ENCODE measurements around the gene MOB2.

The MOB2 gene

DNA sequence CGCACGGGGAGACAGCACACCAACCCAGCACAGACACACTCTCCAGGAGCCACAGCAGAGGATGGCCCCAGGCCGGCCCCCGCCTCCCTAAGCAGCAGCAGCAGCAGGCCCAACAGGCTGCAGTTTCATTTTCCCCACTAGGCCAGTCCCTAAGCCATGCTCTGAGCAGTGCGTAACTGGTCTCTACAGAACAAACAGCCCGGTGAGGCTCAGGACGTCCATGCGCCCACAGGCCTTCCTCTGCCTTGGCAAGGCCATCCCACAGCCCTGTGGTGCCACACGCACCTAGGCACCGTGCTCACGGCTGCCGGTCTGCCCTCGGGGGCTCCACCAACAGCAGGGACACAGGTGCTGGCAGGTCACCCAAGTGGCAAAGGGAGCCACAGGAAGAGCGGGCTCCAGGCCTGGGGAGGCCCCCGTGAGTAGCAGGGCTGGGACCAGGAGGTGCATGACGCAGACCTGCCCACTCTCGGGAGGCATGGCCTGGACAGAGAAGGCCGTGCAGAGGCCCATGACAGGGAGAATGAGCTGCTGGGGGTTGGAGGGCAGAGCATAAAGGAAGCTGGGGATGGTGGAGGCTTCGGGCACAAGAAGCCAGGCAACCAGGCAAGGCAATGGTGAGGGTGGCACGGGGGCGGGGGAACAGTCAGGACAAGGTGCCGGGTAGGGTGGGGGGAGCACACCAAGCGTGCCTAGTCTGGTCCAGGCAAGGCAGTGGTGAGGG, 1.4 kb upstream of the MOB2 start:
- no peak for DNase-seq

DNA sequence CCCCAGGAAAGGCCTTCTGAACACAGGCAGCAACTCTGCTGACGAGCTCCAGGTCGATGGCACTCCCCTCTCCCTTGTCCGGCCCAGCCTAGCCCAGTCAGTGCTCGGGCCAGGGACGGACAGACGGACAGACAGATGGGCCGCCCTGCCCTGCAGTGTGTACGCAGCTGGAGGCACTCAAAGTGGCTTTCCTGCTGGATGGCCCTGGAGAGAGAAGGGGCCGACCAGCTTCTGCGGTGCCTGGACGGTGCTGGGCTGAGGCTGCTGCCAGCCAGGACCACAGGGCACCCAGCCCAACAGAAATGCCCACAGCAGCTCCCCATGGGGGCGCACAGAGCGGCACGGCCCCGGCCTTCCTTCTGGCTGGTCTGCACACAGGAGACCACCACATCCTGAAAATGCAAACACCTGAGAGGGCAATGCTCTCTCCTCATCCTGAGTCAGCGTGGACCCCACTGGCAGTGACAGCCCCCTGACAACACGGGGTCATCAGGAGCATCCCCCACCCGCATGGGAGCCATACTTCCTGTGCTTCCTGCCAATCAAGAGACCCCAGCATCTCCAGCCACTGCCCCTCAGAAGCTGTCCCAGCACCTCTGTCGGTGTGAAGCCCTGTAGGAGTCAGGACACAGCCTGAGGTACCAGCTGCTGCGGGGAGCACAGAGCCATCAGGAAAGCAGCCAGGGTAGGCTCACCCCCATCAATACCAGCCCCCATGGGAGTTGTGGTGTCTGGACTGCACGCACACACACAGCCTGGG, 692 bp upstream of the MOB2 start:
- DNase-seq: no peak

DNA sequence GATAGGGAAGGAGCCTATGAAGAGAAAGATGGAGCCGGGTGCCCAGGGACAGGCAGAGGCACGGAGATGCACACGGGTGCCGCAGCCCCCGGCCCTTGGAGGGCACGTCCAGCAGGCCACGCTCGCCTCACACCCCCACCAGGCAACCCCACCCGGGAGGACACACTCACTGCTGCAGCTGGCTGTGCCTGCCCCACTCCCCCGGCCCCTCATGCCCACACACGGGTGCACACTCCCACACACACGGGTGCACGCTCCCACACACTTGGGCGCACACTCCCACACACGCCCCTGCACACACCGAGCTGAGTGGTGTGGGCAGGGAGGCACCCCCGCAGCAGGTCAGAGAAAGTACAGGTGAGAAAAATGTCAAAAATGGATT, 1.1 kb downstream of the MOB2 start:
- peak in 1 of 56 donors; percentile 60 for DNase-seq

DNA sequence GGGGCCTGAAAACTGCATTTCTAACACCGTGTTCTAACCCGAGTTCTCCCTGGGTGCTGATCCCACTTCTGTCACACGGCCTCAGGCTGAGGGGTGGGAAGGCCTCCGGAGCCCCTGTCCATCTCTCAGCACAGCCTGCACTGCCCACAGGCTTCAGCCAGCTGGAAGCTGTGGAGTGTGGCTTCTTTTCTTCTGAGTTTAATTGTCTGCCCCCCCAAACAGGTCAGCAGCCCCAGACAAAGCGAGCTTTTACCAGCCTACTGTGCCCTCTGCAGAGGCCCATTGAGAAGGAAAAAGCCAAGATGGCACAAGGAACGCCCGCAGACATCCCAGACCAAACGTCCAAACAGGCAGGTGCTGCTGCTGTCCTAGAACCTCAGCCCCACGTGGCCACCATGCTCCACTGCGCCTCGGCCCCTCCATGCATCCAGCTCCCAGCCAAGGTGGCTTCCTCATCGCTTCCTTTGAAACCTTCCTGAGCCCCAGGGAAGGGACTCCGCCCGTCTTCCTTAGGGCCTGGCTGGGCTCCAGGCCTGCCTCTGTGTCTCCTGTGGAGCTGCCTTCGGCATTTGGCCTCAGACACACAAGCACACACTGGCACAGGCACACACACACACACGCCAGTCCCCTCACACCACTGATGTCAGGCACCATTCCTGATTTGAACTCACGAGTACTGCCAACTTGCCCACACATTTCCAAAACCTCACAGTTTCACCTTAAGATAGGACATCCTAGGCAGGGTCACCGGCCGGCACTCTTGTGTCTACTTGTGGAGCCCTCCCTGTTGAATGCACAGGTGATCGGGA, 1.7 kb downstream of the MOB2 start:
- peak in 1 of 56 donors; percentile 24 for DNase-seq

DNA sequence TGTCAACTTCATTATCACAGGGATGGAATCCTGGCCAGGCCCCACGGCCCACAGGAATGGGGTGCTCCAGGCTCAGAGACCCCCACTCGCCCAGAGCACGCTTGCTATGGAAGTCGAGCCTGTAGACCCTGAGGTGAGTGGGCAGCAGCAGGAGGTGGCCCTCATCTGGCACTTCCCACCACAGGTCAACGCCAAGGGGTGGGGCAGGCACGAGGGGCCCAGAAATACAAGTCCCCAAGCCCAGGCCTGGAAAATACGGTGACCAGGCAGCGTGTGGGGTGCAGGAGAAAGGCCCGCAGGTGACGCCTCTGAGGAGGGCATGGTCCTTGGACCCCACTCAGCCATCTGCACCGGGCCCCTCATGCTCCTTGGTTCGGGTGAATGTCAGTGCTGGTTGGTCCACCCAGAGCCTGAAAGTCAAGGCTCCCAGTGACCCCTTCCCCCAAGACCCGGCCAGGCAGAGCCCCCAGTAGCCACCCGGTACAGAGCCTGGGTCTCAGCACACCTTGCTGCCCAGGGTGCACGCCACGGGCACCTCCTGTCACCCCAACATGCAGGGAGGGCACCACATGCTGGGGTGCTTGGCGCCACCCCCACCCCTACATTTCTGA, 2.4 kb downstream of the MOB2 start:
- DNase-seq: no peak

DNA sequence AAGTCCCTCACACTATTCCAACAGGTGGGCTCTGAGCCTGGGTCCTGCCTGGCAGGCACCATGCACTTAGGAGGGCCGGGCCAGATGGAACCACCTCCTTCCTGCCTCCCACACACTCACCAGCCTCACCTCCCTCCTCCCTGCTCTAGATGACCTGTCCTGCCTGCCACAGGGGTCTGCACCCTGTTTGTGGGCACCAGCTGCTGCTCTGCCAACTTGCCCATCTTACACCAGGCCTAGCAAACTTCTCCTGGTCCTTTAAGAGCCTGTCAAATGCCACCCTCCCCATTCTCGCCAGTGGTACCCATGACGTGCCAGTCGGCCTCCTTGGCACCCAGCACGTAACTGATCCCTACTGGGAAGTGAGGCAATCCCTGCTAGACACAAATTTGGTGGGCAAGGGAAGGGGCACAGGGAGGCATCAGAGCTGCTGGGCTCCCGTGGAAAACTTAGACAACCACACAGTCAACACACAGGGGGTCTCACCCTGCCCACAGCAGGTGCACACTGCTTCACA, 3.1 kb downstream of the MOB2 start:
- DNase-seq: no peak

DNA sequence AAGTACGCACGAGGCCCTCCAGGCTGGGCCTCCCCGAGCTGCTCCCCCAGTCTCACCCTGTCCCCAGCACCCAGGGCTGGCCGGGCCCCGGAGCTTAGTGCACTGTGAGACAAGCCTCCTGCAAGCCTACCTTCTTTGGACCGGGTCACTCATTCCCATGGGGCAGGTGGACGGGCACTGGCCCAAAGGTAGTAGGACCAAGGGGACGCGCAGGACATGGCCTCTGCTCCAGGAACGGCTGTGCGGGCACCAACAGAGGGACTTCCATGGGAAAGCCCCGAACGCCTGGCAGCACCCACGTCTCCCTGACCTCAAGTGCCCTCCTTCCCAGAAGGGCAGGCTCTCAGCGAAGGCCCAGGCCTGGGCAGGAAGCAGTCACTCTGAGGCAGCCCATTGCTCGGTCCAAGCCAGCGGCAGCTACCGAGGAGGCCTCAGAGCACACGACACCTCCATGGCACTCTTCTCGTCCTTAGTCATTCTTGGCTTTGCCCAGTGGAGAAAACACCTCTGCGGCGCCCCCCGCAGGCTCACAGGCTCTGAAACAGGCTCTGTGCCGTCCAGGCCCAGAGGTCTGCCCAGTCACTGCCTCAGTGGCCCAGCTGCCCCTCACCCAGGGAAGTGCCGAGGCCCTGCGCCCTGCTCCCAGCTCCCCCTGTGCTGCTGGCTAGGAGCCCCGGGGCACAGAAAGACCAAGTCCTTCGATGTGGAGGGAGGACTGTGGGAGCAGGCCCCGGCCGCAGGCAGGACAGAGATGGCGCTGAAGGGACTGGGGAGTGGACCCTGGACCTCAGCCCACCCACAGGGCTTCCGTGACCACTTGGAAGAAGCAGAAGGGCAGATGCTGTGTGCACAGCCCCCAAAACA, 3.8 kb downstream of the MOB2 start:
- DNase-seq: no peak

DNA sequence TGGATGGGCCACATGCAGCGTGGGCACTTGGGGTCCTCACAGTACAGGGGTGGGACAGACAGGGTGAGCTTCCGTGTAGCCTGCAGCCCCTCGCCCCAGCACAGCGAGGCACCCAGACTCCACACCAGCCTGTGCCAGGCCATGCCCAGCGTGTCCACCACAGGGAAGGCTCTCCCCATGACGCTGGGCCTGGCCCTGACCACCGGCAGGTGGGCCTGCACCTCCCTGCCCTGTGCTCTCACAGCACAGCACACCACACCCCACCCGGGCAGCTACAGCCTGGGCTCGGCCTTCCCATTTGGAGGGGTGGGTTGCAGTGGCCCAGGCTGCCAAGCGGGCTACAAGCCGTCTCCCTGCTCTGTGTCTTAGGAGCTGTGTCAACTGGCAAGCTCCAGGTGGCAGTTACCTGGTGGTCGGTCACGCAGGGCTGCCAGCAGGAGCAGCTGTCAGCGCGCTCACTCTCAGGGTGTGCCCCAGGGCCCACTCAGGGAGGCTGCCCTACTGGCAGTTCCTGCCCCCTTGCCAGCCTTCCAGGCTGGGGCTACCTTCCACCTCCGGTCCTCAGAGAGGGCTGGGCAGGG, 4.6 kb downstream of the MOB2 start:
- no peak for DNase-seq

DNA sequence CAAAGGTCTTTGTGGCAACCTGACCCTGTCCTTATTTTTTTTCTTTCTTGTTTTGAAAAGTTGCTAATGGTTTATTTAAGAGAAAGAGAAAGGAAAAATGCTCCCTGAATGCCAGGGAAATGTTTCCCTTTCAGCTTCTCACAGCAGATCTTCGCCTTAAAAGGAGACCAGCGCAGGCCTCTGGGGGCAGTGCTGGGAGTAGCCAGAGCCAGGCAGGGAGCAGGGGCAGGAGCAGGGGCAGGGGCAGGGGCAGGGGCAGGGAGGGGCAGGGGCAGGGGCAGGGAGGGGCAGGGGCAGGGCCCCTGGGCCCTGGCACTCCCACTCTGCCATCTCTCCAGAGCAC, 5.1 kb downstream of the MOB2 start:
- no peak for DNase-seq

DNA sequence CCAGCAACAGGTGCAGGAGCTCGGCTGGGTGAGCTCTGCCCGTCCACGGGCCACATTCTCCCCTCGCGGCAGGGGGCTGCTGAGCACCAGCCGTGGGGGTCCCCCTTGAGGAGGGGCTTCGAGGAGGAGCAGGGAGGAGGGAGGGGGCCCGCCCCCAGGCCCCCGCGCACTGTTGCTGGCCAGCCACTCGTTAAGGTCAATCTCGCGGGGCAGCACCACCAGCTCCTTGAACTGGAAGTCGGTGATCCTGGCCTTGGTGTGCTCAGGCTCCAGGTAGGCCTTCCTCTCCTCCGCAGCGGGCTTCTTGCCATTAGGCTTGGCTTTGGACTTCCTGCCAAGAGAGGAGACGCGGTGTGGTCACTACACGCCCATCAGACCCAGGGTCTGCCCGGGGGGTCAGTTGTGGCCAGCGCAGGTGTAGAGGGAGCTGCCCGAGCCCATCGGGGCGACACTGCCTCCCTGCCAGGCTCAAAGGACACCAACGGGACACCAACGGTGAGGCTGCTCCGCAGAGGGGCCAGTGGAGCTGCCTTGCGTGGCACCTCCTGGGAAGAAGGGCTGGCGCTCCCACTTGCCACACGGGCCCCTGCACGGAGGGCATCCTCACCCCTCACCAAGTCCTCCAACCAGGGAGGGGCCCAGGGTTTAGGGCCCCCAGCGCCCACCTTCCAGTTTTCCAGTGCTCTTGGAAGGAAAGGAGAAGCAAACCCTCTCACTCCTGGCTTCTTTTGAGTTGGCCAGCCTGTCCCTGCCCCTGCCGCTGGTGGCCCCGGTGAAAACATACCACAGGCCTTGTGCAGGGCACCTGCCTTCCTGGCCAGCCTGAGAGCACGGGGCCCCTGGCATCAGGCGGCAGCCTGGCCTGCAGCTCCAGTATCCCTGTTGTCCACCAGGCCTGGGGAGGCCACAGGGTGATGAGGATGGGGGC, 5.8 kb downstream of the MOB2 start:
- DNase-seq: no peak

DNA sequence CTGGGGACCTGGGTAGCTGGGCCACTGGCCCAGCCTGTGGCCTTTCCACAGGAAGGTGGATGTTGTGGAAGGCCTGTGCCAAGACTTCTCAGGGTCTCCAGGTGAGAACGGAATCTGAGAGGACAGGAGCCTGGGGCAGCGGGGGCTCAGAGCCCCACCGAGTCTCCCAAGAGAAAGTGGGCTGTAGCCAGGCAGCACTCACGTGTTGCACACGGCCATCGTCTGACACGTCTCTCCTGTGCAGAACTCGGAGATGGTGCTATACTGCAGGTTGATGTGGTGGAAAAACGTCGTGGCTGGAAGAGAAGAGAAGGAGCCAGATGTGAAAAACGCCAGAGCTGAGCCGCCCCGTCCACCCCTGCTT, 6.4 kb downstream of the MOB2 start:
- DNase-seq: no peak

DNA sequence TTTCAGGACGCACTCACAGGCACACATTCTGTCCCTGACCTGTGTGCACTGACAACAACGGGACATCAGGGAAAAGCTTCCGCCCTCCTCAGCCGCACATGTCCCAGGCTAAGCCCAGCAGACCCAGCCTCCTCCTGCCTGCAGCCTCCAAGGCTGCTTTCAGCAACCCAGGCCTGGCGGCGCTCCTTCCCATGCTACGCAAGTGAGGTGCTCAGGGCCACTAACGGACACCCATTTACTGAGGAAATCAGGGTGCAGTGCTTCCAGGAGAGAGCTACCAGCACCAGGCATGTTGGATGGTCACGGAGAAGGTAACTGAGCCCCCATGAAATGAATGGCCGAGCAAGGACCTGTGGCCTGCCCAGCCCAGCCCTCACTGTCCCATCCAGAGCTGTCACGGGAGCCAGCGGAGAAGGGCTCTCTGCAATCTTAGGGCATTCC, 6.9 kb downstream of the MOB2 start:
- no peak for DNase-seq

DNA sequence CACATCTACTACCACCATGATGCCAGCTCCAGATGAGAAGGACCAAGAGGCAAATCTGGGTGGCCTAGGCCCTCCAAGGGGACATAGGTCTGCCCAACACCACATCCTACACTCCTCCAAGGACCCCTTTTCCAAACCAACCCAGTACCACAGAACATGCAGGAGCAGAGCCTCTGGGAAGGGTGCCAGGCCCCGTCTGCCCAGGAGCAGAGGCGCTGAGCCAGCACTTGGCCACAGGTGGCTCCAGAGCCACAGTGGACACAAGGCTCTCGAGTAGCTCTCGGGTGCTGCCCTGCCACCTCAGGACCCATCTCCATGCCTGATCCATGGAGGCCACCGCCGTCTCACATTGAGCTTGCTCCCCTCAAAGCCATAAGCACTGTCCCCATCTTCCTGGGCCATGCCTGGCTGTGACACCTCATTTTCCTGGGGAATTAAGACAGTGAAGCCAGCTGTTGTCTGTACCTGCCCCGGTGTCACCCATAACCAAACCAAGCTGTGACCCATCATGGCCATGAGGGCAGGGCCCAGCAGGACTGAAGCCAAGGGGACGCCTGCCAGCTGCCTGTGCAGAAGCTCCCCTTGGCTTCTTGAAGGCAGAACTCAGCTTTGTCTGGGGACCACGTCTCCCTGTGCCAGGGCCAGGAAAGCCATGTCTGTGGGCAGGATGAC, 7.4 kb downstream of the MOB2 start:
- no peak for DNase-seq

DNA sequence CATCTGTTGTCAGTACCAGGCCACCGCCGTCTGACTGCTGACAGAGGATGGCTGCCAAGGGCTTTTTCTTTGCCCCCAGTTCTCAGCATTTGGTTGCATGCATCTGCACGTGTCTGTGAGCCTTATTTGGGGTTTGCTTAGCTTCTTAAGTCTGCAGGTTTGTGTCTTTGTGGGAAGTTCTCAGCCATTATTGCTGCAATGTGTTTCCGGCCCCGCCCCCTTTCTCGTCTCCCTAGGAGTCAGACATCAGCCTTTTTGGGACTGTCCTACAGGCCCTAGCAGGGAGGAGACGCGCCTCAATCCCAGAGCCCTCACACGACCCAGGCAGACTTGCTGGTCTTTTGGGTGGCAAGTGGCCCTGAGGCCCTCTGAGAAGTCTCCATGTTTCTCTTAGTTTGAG, 8.0 kb downstream of the MOB2 start:
- no peak for DNase-seq

DNA sequence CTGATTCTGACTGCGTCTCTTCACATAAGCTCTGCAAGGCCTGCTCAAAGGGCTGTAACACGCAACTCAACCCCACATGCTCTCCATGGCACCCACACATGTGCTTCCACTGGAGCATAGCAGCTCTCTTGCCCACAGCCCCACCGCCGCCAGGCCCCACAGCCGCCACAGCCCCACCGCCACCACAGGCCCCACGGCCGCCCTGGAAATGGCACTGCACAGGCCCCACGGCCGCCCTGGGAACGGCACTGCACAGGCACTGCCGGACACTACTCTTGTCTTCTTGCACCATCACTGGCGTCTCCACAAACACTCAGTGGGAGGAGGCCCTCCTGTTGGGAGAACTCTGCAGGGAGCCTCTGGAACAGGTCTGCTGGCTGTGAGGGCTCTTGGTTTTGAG, 8.6 kb downstream of the MOB2 start:
- DNase-seq: no peak

DNA sequence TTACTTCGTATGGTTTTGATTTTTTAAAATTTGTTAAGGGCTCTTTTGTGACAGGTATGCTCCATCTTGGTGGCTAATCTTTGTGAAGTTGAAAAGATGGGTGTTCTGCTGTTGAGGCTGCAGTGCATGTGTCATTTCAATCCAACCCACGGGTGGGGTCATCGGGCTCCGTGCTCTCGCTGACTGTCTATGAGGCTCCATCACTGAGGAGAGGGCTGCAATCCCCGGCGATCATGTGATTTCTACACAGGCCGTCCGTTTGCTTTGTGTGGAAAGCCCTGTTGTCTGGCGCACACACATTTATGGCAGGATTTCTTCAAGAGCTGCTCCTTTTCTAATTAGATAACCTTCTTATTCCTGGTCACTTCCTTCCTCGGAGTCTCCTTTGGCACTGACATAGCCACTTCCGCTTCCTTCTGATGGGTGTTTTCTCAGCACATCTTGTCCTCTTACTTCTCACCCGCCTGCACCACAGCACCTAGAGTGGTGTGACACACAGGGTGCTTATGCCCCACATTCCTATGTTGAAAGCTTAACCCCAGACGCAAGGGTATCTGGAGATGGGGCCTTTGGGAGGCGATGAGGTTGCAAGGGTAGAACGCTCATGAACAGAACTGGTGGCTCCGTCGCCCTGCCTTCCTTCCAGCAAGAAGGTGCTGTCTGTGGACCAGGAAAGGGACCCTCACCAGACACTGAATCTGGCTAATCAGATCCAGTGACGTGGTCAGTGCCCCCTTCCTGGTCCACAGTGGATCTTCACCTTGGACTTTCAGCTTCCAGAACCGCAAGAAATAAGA, 9.4 kb downstream of the MOB2 start:
- DNase-seq: no peak

DNA sequence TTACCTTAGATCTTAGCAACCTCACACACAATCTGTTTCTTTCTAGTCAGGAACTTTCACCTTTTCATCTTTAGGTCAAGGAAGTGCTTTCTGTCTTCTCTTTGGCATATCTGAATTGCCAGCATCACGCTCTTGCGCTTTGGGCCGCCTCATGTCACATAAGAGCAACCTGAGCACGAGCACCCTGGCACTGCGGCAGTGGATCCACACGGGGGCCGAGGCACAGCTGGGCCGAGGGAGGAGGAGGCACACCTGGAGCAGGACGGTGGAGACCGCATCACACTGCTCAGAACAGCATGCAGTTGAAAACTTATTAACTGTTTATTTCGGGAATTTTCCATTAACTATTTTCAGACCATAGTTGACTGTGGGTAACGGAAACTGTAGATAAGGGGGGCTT, 10.7 kb downstream of the MOB2 start:
- DNase-seq: no peak

DNA sequence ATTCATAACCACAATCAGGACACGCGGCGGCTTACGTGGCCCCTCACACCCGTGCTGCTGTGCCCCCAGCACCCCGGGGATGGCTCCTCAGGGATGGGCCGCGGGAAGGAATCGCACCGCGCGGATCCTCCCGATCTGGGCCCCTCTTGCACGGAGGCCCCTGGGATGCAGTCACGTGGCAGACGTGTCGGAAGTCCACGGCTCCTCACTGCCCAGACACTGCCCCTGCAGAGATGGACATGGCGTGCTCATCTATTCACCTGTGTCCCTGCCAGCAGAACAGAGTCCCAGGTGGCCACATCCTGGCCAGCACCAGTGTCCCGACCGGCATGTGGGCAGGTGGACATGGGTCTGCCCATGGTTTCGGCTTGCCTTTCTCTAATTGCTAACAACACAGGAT, 12.8 kb downstream of the MOB2 start:
- no peak for DNase-seq

Data from nucleus accumbens (tissue), 56 donors.